Measurements from ENCODE around the gene GAB4.
"Not testable (repeated sequence)": the region's sequence is repeated elsewhere in the genome, so short reads cannot be mapped to it uniquely, and the experiment has no call there.

The GAB4 gene

DNA sequence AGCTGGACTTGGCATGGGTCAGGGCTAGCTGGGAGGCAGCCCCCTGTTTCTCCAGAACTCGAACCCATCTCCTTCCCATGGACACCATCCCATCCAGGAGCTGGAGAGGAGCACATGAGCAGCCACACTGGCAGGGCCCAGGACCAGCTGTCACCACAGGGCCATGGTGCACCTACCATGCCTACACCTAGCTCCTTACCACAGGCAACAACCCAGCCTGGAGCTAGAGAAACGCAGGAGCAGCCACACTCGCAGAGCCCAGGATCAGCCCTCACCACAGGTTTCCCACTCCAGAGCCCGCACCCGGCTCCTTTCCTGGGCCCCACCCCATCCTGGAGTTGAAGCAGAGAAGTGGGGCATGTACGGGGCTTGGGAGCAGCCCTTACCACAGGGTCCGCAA lies 50.2 kb downstream of the GAB4 start:
- DNase-seq, result no peak

DNA sequence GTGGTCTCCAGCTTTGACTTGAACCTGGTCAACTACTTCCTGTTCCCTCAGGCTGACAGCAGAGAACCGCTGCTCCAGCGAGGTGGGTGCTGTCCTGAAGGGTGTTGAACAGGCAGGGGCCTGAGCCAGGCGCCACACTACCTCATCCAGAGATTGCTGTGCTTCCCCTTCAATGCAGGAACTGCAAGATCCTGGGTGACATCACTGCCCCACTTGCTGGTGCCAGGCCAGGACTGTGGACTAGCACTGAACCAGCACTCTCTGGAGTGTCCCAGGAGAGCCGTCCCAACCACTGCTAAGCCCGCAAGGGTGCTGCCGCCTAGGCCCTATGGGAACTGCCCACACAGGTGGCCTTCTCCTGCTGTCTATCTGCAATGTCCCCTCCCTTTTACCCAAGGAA lies 51.7 kb downstream of the GAB4 start:
- no peak for DNase-seq

DNA sequence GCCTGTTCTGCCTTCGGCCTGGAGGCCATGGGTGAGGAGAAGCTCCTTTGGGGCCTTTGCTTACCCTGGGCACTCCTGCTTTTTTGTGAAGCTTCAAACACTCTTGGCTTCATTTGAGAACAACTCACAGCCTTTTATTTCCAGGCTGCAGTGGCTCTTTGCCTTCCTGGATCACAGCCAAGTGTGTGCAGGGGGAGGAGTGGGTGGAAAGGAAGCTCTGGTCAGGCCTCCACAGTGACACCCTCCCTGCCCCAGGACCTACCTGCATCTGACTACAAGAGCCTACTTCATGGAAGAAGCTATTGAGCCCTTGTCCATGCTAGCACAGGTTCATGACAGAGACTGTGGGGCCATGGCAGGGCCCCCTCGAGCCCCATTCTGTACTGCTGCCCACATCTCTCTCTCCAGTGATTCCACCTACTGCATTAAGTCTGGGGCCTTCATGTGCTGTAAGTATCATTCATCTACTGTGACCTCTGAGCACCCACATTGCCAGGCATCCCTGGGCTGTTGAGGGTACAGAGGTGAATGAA lies 52.3 kb downstream of the GAB4 start:
- no peak for DNase-seq

DNA sequence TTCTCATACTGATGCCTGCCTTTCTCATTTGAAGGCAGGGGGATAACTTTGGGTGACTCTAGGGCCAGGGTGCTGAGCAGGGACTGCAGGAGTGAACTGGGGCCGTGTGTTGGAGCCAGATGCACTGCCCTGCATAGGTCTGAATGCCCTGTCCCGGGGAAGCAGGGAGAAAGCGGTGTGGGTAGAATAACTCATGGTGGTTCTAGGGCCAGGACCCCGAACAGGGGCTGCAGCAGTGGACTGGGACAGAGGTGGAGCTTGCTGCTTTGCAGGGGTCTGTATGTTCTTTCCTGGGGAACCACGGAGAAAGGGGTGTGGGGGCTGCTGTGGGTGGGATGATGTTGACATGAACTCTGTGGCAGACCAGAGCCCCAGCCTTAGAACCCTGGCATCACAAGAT lies 52.9 kb downstream of the GAB4 start:
- no peak for DNase-seq

DNA sequence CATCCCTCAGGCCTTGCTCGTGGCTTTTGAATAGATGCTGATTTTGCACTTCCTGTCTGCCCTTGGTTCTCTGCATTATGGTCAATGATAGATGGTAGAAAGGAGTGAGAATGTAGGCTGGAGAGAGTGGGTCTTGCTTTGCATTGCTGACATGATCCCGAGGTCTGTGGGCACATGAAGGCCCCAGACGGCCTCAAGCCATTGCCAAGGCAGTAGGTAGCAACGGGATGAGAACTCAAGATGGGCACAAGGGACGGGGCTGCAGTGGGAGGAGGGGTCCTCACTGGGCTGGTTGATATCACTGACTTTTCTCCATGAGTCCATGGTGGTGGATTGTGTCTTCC lies 54.0 kb downstream of the GAB4 start:
- DNase-seq, result no peak

DNA sequence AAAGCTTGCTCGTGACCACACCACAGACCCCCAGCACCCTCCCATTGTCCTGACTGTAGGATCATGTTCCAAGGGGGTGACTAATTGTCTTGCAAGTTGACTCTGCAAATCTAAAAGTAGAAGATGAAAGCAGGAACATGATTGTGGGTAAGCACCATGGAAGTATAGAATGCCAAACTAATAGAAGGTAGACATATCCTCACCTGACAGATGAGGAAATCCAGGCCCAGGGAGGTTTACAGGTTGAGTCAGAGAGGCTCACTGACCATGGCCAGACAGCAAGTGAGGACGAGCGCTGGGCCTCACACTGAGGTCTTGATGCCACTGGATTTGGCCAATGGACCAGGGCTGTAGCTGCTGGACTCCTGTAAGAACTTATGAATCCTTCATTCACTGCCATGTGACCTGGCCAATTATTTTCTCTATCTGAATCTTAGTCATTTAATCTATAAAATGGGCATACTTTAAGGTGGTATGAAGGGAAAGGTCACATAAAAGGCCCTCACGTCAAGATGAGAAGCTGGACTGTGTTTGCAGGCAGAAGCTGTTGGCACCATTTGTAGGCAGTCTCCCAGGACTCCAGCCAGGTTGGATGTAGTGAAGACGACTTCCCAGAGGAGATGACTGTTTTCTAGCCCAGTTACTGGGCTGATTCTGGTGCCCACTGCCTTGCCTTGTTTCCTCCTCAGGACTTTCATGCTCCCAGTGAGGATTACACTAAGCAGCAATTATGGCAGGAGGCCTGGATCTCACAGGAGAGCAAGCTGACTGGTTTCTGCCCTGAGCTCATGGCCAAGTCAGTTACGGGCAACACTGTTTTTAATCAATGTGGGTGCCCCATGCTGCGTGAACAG lies 54.6 kb downstream of the GAB4 start:
- no peak for DNase-seq

DNA sequence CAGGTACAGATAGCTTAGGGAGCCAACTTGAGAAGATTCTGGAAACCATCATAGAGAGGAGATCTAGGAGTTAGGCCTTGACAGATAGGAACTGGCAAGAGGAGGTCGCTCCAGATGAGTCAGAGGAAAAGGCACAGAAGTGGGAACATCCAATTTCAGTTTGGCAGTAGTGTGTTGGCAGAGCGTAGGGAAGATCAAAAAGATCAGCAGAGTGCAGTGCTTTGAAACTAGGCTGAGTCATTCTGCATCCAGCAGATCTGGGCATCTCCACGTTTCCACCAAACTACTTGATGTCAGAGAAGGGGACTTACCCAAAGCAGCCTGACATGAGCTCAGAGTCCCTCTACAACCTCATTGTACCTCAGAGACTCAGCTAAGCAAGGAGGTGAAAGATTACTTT lies 58.5 kb downstream of the GAB4 start:
- no peak for DNase-seq

DNA sequence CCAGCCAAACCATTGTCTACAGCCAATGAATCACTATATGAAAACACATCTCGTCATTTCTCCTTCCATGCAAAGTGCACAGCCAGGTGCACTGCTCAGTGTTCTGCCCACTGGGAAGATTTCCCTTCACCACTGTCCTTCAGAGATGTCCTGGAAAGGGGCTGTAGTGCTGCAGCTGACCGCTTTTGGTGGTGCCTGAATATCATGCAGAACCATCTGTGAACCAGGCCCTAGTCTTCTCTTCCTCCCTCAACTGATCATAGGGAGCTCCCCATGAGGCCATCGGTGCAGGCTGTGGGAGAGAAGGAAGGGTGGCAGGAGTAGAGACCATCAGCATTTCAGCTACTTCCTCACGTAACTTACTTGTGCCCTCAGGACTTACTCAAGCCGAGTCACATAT lies 70.2 kb downstream of the GAB4 start:
- DNase-seq, result no peak

DNA sequence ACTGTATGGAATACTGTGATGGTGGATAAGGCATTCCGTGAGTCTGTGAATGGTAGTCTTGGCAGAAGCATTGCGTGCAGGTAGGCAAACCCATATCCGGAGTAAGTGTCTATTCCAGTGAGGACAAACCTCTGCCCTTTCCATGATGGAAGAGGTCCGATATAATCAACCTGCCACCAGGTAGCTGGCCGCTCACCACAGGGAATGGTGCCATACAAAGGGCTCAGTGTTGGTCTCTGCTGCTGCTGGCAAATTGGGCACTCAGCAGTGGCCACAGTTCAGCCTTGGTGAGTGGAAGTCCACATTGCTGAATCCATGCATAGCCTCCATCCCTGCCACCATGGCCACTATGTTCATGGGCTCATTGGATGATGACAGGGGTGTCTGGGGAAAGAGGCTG lies 70.8 kb downstream of the GAB4 start:
- not testable (repeated sequence) for DNase-seq

DNA sequence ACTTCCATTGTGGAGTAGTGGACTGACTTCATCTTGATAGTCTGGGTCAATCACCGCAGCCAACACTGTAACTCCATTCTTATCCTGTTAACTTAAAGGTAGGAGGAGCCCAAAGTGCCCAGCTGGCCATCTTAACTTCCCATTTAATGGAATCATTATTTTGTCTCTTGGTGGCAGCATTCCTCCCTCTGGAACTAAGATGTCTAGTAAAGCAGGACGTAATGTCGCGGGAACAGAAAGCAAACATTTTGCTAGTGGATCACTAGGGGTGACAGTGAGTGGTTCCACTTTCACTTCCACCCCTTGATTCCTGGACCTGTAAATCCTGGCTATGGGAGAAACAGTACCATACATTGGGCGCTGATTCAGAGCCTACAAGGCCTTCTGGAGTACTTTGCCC lies 71.4 kb downstream of the GAB4 start:
- DNase-seq, result no peak

DNA sequence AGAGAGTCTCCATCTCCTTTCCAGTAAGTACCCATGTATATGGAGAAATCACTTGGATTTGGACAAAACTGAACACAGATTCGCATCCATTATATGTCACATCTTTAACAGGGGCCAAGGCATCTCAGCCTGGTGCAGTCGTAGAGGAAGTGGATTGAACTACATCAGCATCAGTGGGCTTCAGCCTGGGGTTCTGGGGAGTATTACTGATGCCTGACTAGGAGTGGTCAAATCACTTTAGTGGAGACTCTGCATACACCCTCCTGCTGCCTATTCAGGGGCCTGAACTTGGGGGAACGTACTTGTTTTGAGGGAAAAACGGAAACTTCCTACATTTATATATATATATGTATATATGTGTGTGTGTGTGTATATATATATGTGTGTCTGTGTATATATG lies 72.8 kb downstream of the GAB4 start:
- no peak for DNase-seq

DNA sequence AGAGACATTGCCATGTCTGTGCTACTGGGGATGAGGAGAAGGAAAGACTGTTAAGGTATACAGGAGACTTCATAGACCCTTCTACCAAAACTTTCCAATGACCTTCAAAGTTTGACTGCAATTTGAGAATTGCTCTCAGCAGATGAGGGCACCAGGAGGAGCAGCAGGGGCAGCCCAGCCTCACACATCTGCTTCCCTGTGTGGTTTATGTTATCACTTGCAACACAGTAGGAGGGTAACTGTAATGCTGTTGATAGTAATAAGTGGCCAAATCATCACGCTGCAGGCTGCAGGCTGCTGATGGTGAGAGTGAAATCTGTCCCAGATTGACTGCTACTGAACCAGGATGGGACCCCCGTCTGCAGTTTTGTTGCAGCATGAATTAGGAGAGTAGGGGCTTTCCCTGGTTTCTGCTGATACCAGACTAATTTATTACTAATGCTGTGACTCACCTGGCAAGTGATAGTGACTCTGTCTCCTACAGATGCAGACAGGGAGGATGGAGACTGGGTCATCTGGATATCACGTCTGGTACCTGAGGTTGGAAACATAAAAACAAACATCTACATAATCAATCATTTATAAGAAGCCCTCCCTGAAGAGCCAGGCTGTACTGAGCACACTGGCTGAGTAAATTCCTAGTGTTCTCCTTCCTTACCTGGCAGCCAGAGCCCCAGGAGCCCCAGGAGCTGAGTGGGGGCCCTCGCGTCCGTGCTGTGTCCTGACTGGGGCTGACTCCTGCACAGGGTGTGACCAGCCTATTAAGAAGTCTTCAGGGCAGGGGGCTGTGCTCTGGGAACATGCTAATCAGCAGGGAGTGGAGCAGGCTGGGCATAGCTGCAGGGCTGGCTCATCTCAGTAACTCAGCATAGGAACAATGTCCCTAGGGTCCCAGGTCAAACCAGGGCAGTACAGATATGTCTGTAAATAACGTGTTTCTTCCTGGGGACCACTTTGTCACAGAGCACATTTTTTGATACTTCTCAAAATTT lies 74.4 kb downstream of the GAB4 start:
- DNase-seq, result no peak

DNA sequence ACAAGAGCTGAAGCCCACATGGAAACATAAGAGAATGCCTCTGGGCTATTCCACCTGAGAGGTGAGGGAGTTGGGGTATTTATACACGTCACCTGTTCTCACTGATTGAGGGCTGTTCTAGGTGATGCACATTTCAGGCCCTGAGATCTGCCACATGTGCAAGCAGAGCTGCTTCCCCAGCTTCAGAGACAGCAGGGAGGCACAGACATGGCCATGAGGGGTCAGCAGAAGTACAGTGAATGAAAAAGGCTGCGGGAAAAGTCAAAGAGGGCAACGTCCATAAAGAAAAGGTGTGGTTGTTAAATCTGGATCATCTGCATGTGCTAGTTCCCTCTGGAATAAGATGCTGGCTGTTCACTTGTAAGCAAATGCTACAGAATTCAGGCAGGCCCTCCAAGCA lies 75.4 kb downstream of the GAB4 start:
- no peak for DNase-seq

DNA sequence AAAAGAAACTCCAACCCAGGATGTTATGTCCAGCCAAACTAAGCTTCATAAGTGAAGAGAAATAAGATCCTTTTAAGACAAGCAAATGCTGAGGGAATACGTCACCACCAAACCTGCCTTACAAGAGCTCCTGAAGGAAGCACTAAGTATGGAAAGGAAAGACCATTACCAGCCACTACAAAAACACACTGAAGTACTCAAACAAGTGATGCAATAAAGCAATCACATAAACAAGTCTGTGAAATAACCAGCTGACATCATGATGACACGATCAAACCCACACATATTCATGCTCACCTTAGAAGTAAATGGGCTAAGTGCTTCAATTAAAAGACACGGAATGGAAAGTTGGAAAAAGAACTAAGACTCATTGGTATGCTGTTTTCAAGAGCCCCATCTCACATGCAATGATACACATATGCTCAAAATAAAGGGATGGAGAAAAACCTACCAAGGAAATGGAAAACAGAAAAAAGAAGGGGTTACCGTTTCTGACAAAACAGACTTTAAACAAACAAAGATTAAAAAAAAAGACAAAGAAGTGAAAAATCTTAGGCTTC lies 82.5 kb downstream of the GAB4 start:
- DNase-seq, result no peak

DNA sequence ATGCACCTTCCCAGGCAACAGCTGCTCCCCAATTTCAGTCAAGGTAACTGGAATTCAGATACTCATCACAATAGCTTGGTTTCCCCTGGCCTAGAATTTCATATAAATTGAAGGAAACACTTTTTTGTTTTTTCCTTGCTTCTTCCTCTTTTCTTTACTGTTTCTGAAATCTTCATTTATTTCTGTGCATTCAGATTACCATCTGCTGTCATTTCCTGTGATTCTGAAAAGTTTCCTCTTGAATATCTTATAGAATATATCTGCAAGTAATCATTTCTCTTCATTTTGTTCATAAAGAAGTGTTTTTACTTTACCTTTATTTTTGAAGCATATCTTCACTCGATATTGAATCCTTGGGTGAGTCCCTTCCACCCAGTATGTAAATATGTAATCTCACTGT lies 85.3 kb downstream of the GAB4 start:
- DNase-seq, result no peak

DNA sequence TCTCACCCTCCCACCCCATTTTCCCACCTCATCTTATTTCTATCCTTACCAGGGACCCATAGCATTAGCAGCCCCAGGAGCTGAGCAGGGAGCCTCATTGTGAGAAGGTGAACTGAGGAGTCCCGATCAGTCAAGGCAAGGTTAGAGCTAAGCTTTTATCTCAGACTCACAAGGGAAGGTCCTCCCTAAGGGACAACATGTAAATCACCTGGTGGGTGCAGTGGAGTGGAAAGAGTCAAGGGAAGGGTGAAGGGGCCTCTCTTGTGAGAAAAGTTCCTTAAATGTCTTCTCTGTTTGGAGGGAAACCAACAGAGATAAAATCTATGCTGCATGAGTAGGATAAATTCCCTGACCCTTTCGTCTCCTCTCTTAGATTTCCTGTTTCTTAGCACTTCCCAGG lies 85.9 kb downstream of the GAB4 start:
- no peak for DNase-seq

DNA sequence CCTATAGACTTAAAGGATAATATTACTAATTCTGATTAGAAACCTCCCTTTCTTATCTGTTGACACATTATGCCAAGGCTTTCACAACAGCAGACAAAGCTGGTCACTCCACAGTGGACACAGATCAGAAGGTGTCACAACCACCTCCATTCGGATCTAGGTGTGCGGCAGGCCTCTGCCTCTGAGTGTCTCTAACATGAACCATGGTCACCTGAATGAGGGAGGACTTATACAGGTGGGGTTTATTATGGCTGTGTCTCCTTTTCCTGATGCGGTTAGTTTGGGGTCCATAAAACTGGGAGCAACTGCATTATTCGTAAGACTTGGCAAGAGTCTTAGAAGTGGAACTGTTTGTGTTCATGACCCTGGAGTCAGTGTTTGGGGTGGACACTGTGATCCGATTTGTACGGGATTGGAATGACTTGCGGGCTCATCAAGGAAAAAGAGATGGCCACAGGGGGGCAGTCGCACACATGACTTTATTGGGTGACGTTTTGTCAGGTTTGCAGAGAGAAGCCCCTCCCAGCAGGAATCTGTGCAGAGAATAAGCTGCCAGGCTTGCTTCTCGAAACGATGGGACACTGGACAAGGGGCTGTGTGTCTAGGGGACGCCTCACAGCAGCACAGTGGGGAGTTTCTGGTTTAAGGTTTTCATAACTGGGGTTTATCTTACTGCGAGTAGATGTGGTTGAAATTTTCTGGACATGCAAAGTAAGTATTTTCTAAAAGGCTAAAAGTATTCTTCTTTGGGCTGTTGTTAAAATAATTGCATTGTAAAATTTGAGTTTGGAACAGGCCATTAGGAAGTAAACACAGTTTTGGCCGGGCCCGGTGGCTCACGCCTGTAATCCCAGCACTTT lies 90.6 kb downstream of the GAB4 start:
- DNase-seq, result peak; percentile 27

DNA sequence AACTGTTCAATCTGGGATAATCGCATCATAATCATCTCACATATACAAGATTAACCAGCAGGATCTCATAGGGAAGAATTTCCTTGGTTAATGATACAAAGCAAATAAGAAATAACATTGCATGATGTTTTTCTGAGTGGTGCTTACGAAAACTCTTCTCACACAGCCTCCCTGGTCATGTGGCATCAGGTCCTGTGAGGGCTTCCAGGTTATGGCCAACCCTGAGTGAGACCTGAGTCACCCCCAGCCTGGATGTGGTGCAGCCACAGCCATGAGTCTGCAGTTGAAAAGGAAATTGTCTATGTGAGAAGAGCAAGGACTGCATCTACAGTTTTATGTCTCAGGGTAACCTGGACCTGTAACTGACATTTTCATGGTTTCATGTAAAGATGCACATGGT lies 92.3 kb downstream of the GAB4 start:
- no peak for DNase-seq

DNA sequence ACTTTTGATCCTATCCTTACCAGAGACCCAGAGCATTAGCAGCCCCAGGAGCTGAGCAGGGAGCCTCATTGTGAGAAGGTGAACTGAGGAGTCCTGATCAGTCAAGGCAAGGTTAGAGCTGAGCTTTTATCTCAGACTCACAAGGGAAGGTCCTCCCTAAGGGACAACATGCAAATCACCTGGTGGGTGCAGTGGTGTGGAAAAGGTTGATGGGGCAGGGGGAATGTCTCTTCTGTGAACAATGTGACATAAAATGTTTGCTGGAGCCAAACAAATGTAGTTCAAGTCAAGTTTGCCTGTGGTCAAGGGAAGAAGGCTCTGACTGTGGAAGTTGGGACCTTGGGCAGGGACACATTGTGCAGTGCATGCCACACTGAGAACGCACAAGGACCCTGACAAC lies 93.1 kb downstream of the GAB4 start:
- DNase-seq, result not testable (repeated sequence)

DNA sequence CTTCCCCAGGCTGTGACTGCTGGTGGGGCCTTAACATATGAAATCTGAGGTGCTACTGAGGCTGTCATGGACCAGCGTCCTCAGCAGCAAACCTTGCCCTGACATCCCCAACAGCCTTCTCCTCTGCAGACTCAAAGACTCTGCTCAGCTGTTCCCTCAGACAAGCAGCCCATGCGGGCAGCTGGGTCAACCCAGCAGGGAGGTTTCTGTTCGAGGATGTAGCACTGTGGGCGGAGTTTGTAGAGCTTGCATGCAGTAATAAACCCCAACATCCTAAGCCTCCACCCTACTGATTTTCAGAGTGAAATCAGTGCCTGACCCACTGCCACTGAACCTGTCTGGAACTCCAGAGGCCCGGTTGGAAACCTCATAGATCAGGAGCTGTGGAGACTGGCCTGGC lies 94.0 kb downstream of the GAB4 start:
- DNase-seq, result no peak

DNA sequence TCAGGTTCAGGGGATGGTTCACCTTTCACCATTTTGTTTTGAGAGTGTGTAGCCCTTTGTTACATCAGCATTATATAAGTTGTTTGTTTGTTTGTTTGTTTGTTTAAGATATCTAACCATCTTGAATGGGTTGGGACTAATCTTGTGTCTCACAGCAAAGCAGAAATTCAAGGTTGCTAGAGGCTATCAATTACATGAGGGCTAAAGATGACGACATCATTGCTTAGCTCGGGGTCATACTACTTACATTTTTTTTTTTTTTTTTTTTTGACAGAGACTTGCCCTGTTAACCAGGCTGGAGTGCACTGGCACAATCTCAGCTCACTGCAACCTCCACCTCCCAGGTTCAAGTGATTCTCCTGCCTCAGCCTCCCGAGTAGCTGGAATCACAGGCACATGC lies 95.7 kb downstream of the GAB4 start:
- DNase-seq, result no peak

All from EL (cell line).